Psoas muscle (tissue), 8 donors: ENCODE results near the gene ELMOD1. TPM values are rescaled to one million over a fixed set of nuclear protein-coding genes. Genes with fewer than 3 reads are reported as not detected.

Experiments
- ATAC-seq, 4 donors: fragments of 200-7000 bp; cut with Tn5 transposase; one replicate each; pipeline ENCODE4 v1.9.1; 2020; ENCODE audit warnings: moderate library complexity in 3 of 4, mild to moderate bottlenecking in 2 of 4
- DNase-seq, 2 donors: peaks; one replicate each; pipeline ENCODE4 v3.0.0-alpha.2; 2020
- H3K27ac ChIP-seq: fragments of 200-600 bp; one replicate; pipeline ENCODE4 v1.8.0; 2022
- H3K27me3 ChIP-seq, 3 donors: fragments of 200-600 bp in 1 of 3; one replicate each; pipeline versions ENCODE4 v1.6.1 to v1.8.0; 2013 to 2022; ENCODE audit warnings: low read length in 2 of 3, mild to moderate bottlenecking in 2 of 3, moderate library complexity in 1 of 3; ENCODE audit not compliant: insufficient read depth in 3 of 3
- H3K36me3 ChIP-seq, 2 donors: fragments of 200-600 bp in 1 of 2; one replicate each; pipeline versions ENCODE4 v1.6.1 to v1.8.0; 2013 to 2022; ENCODE audit warnings: low read depth in 1 of 2, mild to moderate bottlenecking in 1 of 2, moderate library complexity in 1 of 2; ENCODE audit not compliant: insufficient read depth in 1 of 2
- H3K4me1 ChIP-seq: fragments of 200-600 bp; one replicate; pipeline ENCODE4 v1.8.0; 2022
- H3K4me3 ChIP-seq: fragments of 200-600 bp; one replicate; pipeline ENCODE4 v1.8.0; 2022; ENCODE audit warnings: mild to moderate bottlenecking
- H3K9me3 ChIP-seq: fragments of 200-600 bp; one replicate; pipeline ENCODE4 v1.8.0; 2022
- CTCF ChIP-seq: fragments of 200-600 bp; IDR thresholded peaks from one replicate; pipeline ENCODE4 v1.8.0; 2022; ENCODE audit warnings: antibody characterized with exemption
- WGBS, 3 donors: extraction: QIAGEN DNeasy Blood & Tissue Kit; methylation state at CpG; one replicate each; pipeline versions ENCODE4 v1.1.6 to v1.1.7; 2013; 5-methylcytosine and 5-hydroxymethylcytosine counted together
- intact Hi-C, 2 donors: fragments of 100-400 bp; cut with DNase I; formaldehyde crosslinking; loops; one replicate each; pipeline versions ENCODE4 v1.11.0 to v1.14.2; 2022
- polyA plus RNA-seq, 3 donors: library from polyadenylated mRNA; stranded (reverse); fragments of 200-250 nt; gene quantifications; one replicate each; pipeline ENCODE4 v1.2.3, GENCODE V29; 2013
- total RNA-seq, 4 donors: library from RNA; stranded (reverse); fragmentation: NEBNext Ultra II Directional in 2 of 4; extraction: Animal tissue kit (Norgen Biotek cat#: 25700) in 2 of 4; gene quantifications; one replicate each; pipeline versions ENCODE4 v1.2.1 to v1.2.4, GENCODE V29; 2021 to 2023
- donor health status: healthy with polysubstance abuse.
- donor health status: DM: no; HTN: no; CAD: no; lungs with moderate emphysema.
- donor health status: Bipolar disorder and iron deficiency.
- donor health status: healthy.
- donor health status: DM: yes; HTN: yes; CAD: no.
- donor health status: DM: no; HTN: no; CAD: no.
- donor health status: DM: no; HTN: no; CAD: no.
- donor health status: DM: yes; HTN: yes; CAD: no.

The ELMOD1 gene
- total and polyA plus RNA-seq, 7 donors = 0.17 to 4.7 (median 1.4) TPM

DNA sequence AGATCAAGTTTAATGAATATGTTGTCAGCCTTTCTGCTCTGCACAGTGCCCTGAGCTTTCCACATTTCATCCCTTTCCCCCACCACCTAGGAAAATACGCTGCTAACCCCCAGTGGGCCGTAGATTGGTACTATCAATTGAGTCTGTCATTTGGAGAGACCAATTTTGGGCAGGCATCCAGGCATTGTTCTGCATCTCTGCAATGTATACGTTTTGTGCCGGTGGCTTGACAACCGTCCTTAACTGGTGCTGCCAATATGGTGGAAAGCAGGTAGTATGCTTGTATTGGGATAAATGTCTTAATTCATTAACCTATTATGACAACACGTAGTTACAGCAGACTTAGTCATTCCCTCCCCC lies 1.3 kb downstream of the ELMOD1 start:
- peaks cover 0 to 3% (median 0%) of the 10 kb centered on the region in 3 donors for H3K27me3 ChIP-seq
- intact Hi-C loops = no loop called here

GRCh38 chr11:107592813-107593212 lies 1.9 kb downstream of the ELMOD1 start:
- no peak overlapping the region for H3K4me3 ChIP-seq
- no peaks in the 10 kb centered on the region for H3K9me3 ChIP-seq
- H3K27ac ChIP-seq = no peak overlapping the region
- 48 to 60% (median 58%) methylated on average over 5 of the region's 5 CpGs for whole genome bisulfite sequencing, 3 donors
- TF ChIP-seq CTCF = no peak
- no peak for ATAC-seq
- intact Hi-C loops = no loop called here
- no peak for DNase-seq
- no peaks in the 10 kb centered on the region for H3K36me3 ChIP-seq
- H3K4me1 ChIP-seq = no peaks in the 10 kb centered on the region
- peaks cover 0 to 3% (median 0%) of the 10 kb centered on the region in 3 donors for H3K27me3 ChIP-seq

More for the DNA sequence above, 1.3 kb downstream of the ELMOD1 start:
- no peak for TF ChIP-seq CTCF
- no peak for ATAC-seq
- Histone ChIP-seq H3K4me1 (no peaks in the 10 kb centered on the region), H3K36me3 (no peaks in the 10 kb centered on the region), H3K9me3 (no peaks in the 10 kb centered on the region), H3K27ac (no peak overlapping the region), H3K4me3 (peak overlapping the region; percentile 89)
- DNase-seq = no peak
- WGBS, 3 donors = 29 to 38% (median 31%) methylated on average over 6 of the region's 6 CpGs

DNA sequence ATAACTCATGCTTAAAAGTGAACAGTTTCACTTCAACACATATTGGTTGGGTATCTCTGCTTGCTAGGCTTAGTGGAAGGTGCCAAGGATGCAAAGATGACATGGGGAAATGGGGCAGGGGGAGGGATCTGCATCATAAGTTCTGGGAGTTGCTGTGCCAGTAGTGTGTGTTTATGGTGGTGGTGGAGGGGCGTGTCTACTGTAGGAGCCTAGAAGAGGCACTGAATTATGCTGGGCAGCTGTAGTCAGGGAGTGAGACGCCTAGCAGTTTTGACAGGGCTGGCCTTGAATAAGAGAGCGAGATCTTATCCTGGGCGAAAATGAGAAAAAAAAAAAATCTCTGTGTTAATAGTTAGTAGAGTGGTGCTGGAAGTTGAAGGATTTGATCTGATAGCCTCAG lies 3.0 kb downstream of the ELMOD1 start:
- intact Hi-C loops = no loop called here
- Histone ChIP-seq H3K27me3 (peaks cover 0 to 3% (median 0%) of the 10 kb centered on the region in 3 donors), H3K27ac (no peak overlapping the region), H3K36me3 (no peaks in the 10 kb centered on the region), H3K4me1 (no peaks in the 10 kb centered on the region), H3K9me3 (no peaks in the 10 kb centered on the region), H3K4me3 (no peak overlapping the region)
- no peak for TF ChIP-seq CTCF
- ATAC-seq (no peak), DNase-seq (no peak)
- WGBS, 3 donors = 55 to 65% (median 56%) methylated on average over 4 of the region's 4 CpGs

DNA sequence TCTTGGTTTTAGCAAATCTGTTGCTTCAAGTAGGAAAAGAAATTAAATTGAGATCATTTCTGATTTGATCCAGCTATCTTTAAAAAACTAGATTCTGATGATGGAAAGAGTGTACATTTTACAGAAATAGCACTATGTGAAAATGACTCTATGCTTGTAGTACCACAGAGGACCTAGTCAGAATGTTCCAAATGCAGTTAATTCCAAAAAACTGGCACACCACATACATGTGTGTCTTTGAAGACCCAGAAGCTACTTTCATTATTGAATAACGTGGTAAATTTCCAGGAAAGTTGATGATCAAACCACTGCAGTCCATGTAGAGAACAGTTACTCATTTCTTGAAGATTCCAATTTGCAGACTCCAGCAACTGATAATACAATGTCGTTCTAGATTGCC lies 3.8 kb downstream of the ELMOD1 start:
- Histone ChIP-seq H3K4me1 (no peaks in the 10 kb centered on the region), H3K27me3 (peaks cover 0 to 3% (median 0%) of the 10 kb centered on the region in 3 donors), H3K9me3 (no peaks in the 10 kb centered on the region), H3K27ac (no peak overlapping the region), H3K36me3 (no peaks in the 10 kb centered on the region), H3K4me3 (no peak overlapping the region)
- ATAC-seq = no peak
- no peak for TF ChIP-seq CTCF
- no peak for DNase-seq
- WGBS, 3 donors = 54 to 68% (median 59%) methylated on average over 2 of the region's 2 CpGs
- intact Hi-C loops = no loop called here
